ENCODE measurements around the gene SLC25A25.

DNA sequence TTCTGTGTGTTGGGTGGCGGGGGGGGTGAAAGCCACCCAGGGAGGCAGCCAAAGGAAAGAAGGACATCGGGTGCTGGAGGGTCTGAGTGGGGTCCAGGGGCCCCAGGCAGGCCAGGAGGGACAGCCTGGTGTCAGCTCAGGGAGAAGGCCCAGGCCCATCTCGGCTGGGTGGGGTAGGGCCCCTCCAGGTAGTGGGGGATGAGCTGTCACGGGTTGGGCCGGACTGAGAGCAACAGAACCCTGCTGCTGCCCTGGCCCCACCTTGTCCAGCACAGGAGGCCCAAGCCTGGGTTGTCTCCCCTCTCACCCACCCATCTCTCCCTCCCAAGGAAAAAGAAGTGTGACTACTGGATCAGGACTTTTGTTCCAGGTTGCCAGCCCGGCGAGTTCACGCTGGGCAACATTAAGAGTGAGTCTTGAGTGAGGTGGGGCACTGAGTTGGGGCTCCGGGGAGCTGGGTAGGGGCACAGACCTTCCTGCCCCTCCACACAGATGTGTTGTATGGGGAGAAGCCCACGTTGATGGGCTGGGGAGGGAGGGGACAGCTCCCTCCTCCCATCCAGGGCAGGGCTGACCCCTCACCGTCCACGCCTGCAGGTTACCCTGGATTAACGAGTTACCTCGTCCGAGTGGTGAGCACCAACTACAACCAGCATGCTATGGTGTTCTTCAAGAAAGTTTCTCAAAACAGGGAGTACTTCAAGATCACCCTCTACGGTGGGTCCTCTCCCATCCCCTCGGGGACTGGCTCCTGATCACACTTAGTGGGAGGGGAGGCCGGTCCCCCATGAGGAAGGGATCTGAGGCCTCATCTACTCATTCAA is 83.5 kb downstream of the SLC25A25 start:
- no peak for TF ChIP-seq EP300 (IDR thresholded peaks at IDR 0.05)
- no peak for TF ChIP-seq POLR2A (IDR thresholded peaks at IDR 0.05)
- TF ChIP-seq, protein P1, sequence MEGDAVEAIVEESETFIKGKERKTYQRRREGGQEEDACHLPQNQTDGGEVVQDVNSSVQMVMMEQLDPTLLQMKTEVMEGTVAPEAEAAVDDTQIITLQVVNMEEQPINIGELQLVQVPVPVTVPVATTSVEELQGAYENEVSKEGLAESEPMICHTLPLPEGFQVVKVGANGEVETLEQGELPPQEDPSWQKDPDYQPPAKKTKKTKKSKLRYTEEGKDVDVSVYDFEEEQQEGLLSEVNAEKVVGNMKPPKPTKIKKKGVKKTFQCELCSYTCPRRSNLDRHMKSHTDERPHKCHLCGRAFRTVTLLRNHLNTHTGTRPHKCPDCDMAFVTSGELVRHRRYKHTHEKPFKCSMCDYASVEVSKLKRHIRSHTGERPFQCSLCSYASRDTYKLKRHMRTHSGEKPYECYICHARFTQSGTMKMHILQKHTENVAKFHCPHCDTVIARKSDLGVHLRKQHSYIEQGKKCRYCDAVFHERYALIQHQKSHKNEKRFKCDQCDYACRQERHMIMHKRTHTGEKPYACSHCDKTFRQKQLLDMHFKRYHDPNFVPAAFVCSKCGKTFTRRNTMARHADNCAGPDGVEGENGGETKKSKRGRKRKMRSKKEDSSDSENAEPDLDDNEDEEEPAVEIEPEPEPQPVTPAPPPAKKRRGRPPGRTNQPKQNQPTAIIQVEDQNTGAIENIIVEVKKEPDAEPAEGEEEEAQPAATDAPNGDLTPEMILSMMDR (IDR thresholded peaks at IDR 0.05), result no peak
- no peak for TF ChIP-seq POLR2AphosphoS5 (IDR thresholded peaks at IDR 0.05)
